ENCODE results near the gene TNNC2. TPM values are rescaled to one million over a fixed set of nuclear protein-coding genes. Genes with fewer than 3 reads are reported as not detected.
"Not testable (repeated sequence)": the region's sequence is repeated elsewhere in the genome, so short reads cannot be mapped to it uniquely, and the experiment has no call there.

Gene TNNC2
- total RNA-seq, 1 donor from 2014 or later, result not detected

- ATAC-seq, result no peak
Measured at GRCh38 chr20:45819466-45819865, 7.6 kb downstream of the TNNC2 start.

GRCh38 chr20:45818239-45818638, 8.9 kb downstream of the TNNC2 start:
- ATAC-seq, result no peak

GRCh38 chr20:45817376-45818194, 9.5 kb downstream of the TNNC2 start:
- no peak for ATAC-seq

GRCh38 chr20:45816951-45817350, 10.2 kb downstream of the TNNC2 start:
- no peak for ATAC-seq

- no peak for ATAC-seq
Measured at GRCh38 chr20:45814314-45814713, 12.8 kb downstream of the TNNC2 start.

- no peak for ATAC-seq
Measured at GRCh38 chr20:45813489-45813888, 13.6 kb downstream of the TNNC2 start.

- no peak for ATAC-seq
Measured at GRCh38 chr20:45813006-45813340, 14.1 kb downstream of the TNNC2 start.

GRCh38 chr20:45812157-45813005, 14.7 kb downstream of the TNNC2 start, which contains the start of gene UBE2C:
Gene UBE2C, plus strand, starts transcription at chr20:45812644. Its CDS starts 52 bp downstream, at chr20:45812696.
- peak; percentile 98 for ATAC-seq

- ATAC-seq, result no peak
Measured at GRCh38 chr20:45810191-45810970, 16.7 kb downstream of the TNNC2 start.

GRCh38 chr20:45801851-45802250, 25.3 kb downstream of the TNNC2 start:
- ATAC-seq, result no peak

GRCh38 chr20:45798935-45799642, 28.0 kb downstream of the TNNC2 start:
- ATAC-seq, result peak; percentile 71

GRCh38 chr20:45797955-45798354, 29.2 kb downstream of the TNNC2 start:
- ATAC-seq, result not testable (repeated sequence)

GRCh38 chr20:45797510-45797909, 29.6 kb downstream of the TNNC2 start:
- not testable (repeated sequence) for ATAC-seq

- ATAC-seq, result no peak
Measured at GRCh38 chr20:45796337-45797065, 30.6 kb downstream of the TNNC2 start.

- peak; percentile 6 for ATAC-seq
Measured at GRCh38 chr20:45792317-45793118, 34.6 kb downstream of the TNNC2 start.

- ATAC-seq, result no peak
Measured at GRCh38 chr20:45788351-45788750, 38.8 kb downstream of the TNNC2 start.

GRCh38 chr20:45783656-45784294, 43.3 kb downstream of the TNNC2 start:
- ATAC-seq, result peak; percentile 74

GRCh38 chr20:45782890-45783289, 44.2 kb downstream of the TNNC2 start:
- ATAC-seq, result peak; percentile 7

GRCh38 chr20:45781391-45781931, 45.7 kb downstream of the TNNC2 start:
- no peak for ATAC-seq

GRCh38 chr20:45780159-45780558, 47.0 kb downstream of the TNNC2 start:
- ATAC-seq, result no peak
